HL-60 (cell line): ENCODE data around the gene MEA1.

Experiments
- DNase-seq, 2 experiments: peaks; one replicate each; pipeline ENCODE4 v3.0.0-alpha.2; 2010 to 2020; ENCODE audit warnings: low read depth in 1 of 2, low spot score in 1 of 2
- H3K27ac ChIP-seq: fragments of 250-450 bp; sonication (Bioruptor Pico); replicated peaks from 2 replicates; pipeline ENCODE4 v1.5.1; 2020; ENCODE audit warnings: mild to moderate bottlenecking, moderate library complexity
- H3K27me3 ChIP-seq: fragments of 250-450 bp; sonication (Bioruptor Pico); 2 replicates; pipeline ENCODE4 v1.5.1; 2021; ENCODE audit warnings: mild to moderate bottlenecking, moderate library complexity; ENCODE audit not compliant: insufficient read depth, poor library complexity, severe bottlenecking
- H3K4me3 ChIP-seq: replicated peaks from 2 replicates; pipeline ENCODE4 v1.5.1; 2011; ENCODE audit warnings: mild to moderate bottlenecking, control low read depth, low read length; ENCODE audit not compliant: insufficient read depth
- CTCF ChIP-seq: IDR thresholded peaks from one replicate; pipeline ENCODE4 v1.5.1; 2011; ENCODE audit warnings: low read length, control low read depth, inconsistent platforms; ENCODE audit not compliant: insufficient read depth
- GABPA ChIP-seq: IDR thresholded peaks from 2 replicates; pipeline ENCODE4 v1.6.1; 2012; ENCODE audit warnings: low read depth
- POLR2AphosphoS5 ChIP-seq: IDR thresholded peaks from 2 replicates; pipeline ENCODE4 v1.6.1; 2012; ENCODE audit warnings: low read depth
- REST ChIP-seq: IDR thresholded peaks from 2 replicates; pipeline ENCODE4 v1.6.1; 2012; ENCODE audit warnings: low read depth; ENCODE audit not compliant: insufficient replicate concordance
- SPI1 ChIP-seq: IDR thresholded peaks from 2 replicates; pipeline ENCODE4 v1.6.1; 2012; ENCODE audit warnings: low read depth, mild to moderate bottlenecking, borderline replicate concordance

The MEA1 gene

GRCh38 chr6:42968126-42968701 lies 45.5 kb downstream of the MEA1 start:
- TF ChIP-seq CTCF (no peak), POLR2AphosphoS5 (no peak), REST (no peak), GABPA (no peak), SPI1 (no peak)
- no peak overlapping the region for H3K27ac ChIP-seq
- no peak overlapping the region for H3K4me3 ChIP-seq
- no peak for DNase-seq
- no peaks in the 10 kb centered on the region for H3K27me3 ChIP-seq

GRCh38 chr6:42967228-42967627 lies 46.5 kb downstream of the MEA1 start:
- Histone ChIP-seq H3K27ac (no peak overlapping the region), H3K27me3 (no peaks in the 10 kb centered on the region), H3K4me3 (no peak overlapping the region)
- TF ChIP-seq GABPA (no peak), SPI1 (no peak), CTCF (no peak), POLR2AphosphoS5 (no peak), REST (no peak)
- no peak for DNase-seq

GRCh38 chr6:42966571-42966970 lies 47.2 kb downstream of the MEA1 start:
- DNase-seq: no peak
- TF ChIP-seq SPI1: peak; percentile 27; the same call in 1 of the 2 replicates
- TF ChIP-seq POLR2AphosphoS5: no peak
- TF ChIP-seq CTCF: no peak
- no peak for TF ChIP-seq GABPA
- Histone ChIP-seq H3K4me3 (no peak overlapping the region), H3K27me3 (no peaks in the 10 kb centered on the region), H3K27ac (no peak overlapping the region)

- Histone ChIP-seq H3K27ac (no peak overlapping the region), H3K27me3 (no peaks in the 10 kb centered on the region), H3K4me3 (no peak overlapping the region)
- TF ChIP-seq CTCF (peak; percentile 5), REST (no peak), SPI1 (no peak), POLR2AphosphoS5 (no peak)
- peak in 1 of 2 experiments; percentile 51 for DNase-seq
Measured at GRCh38 chr6:42963855-42964605, 49.7 kb downstream of the MEA1 start.
